Fibroblast of skin of back (primary cell): Measurements from ENCODE around the gene CYB5R3.
"Not testable (repeated sequence)": the region's sequence is repeated elsewhere in the genome, so short reads cannot be mapped to it uniquely, and the experiment has no call there.

Source experiments
- DNase-seq: peaks from one replicate; pipeline ENCODE4 v3.0.0-alpha.2; 2013

The CYB5R3 gene

DNA sequence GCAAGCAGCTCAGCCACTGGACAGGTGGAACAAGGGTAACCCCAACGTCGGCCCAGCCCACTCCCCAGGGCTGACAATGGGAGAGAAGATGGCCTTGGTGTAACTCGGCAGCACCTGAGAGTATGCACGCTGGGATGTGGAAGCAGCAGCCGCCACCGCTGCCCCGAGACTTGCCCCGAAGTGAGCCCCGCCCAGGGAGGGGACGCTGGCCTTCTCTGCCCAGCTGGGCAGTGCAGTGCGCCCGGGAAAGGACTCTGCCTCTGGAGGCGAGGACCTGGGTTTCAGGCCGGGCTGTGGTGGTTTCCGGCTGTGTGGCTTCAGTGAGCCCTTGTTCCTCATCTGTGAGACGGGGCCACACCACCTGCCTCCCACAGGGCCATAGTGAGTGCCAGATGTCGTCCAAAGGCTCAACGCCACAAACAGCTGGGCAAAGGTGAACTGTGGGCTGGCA is 25.9 kb downstream of the CYB5R3 start:
- no peak for DNase-seq

DNA sequence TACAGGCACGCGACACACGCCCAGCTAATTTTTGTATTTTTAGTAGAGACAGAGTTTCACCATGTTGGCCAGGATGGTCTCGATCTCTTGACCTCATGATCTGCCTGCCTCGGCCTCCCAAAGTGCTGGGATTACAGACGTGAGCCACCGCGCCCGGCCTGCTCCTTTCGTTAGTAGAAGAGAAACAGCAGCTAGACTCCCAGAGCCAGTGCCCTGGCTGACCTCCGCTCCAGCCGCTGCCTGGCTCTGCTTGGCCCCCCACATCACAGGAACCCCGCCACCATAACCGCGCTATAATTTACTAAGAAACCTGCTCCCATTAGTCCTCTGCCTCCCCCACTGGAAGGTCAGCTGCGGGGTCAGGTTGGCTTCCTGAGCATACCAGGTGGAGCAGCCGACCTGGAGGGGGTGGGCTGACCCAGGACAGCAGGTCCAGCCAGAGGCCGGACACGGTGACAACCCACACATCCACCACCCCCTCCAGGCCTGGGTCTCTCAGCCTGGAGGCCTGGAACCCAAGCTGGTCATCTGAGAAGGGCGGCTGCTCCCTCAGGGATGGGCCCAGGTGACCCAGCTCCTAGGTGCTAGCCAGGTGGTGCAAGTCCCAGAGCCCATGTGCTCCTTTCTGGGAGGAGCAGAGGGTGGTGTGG is 27.0 kb downstream of the CYB5R3 start:
- DNase-seq: no peak

DNA sequence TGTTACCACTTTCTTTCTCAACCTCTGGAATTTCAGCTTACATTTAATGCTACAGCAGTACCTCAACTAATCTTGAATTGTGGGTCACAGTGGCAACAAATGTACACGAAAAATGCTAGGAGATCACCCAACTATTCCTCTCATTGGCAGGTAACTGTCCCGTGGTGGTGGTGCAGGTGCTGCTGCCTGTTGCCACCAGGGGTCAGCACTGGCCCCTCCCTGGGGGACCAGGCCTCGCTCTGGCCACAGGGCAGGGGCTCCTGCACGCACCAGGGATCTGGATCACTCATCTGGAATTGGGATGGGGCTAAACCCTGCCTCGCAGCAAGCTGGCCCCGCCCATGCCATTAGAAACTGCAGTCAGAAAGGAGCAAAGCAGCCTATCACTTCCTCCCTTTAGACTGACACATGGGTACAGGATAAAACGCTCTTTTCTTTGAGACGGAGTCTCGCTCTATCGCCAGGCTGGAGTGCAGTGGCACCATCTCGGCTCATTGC is 27.6 kb downstream of the CYB5R3 start:
- DNase-seq: peak; percentile 86

DNA sequence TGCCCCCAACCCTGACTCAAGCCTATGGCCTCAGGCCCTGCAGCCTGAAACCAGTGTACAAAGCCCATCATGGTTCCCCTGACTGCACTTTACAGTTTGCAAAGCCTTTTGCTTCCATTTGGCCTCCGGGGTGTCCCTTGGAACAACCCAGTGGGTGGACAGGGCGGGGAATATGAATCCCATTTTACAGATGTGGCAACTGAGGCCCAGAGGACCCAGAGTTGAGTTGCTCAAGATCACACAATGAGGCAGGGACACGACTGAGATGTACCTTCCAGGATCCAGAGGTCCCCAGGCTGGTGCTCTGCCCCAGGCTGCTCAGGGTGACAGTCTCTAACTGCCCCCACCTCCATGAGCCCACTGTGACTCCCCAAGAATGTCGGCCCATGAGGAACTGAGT is 29.1 kb downstream of the CYB5R3 start:
- no peak for DNase-seq

DNA sequence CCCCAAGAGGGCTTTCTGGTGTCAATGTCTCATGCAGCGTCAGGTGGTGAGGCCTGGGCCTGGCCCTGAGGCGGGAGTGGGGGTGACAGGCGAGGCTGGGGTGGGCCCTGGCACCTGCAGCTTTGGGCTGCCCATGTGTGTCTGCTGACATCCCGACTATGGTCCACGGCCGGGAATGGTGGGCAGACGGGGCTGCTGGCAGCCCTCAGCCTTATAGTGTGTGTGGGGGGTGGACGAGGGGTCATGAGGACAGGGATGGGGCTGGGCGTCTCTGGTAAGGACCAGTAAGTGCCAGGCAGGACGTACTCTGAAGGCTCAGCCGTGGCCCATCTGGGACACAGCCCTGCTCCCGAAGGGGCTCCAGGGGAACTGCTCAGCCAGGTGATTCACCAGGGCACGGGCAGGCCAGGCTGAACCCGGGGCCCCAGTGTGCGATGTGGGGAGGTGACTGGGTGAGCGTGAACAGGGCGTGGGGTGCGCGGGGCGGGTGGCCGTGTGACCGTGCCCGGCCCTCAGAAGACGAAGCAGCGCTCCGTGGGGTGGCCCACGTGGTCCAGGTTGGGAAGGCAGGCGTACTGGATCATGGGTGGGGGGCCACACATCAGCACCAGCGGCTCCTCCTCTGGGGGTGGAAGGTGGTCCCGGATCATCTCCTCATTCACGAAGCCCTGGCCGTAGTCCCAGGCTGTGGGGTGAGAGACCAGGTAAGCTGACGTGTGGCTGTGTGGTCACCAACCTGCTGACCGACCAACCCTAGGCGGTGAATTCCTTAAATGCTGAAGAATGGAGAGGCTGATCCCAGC is 29.7 kb downstream of the CYB5R3 start:
- DNase-seq: no peak

DNA sequence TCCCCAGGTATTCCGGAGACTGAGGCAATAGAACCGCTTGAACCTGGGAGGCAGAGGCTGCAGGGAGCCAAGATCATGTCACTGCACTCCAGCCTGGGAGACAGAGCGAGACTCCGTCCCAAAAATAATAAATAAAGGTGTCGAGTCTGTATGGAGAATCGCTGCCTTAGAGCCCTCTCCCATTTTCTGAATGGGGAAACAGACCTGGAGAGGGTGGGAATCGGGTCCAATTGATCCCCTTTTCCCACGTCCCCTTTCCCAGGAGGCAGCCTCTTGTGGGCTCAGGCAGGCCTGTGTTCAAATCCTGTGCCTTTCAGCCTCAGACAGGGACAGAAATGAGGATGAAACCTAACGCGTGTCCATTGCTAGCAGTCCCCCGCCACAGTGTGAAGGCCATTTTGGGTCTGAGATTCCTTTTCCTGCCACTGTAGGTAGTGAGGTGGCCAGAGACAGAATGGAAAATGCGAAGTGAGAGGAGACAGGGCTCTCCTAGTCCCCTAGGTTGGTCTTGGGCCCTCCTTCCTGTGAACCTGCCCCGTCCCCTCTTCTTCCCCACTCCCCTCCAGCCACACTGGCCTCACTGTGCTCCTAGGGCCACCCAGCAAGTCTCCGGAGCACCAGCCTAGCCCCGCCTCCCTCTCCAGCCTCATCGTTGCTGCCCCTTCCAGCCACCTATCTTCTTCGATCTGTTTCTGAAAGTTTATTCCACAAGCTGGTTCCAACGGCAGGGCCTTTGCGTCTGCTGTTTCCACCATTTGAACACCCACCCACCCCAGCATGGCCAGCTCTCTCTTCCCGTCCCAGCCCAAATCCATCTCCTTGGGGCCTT is 31.8 kb downstream of the CYB5R3 start:
- DNase-seq: no peak

DNA sequence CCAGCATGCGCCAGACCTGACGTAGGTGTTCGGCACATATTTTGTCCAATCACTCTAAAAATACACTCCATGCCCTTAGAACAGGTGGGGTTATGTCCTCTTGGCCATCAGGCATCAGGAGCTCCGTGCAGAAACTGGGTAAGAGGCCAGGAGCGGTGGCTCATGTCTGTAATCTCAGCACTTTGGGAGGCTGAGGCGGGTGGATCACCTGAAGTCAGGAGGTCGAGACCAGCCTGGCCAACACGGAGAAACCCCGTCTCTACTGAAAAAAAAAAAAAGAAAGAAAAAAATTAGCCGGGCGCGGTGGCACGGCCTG is 33.4 kb downstream of the CYB5R3 start:
- not testable (repeated sequence) for DNase-seq

DNA sequence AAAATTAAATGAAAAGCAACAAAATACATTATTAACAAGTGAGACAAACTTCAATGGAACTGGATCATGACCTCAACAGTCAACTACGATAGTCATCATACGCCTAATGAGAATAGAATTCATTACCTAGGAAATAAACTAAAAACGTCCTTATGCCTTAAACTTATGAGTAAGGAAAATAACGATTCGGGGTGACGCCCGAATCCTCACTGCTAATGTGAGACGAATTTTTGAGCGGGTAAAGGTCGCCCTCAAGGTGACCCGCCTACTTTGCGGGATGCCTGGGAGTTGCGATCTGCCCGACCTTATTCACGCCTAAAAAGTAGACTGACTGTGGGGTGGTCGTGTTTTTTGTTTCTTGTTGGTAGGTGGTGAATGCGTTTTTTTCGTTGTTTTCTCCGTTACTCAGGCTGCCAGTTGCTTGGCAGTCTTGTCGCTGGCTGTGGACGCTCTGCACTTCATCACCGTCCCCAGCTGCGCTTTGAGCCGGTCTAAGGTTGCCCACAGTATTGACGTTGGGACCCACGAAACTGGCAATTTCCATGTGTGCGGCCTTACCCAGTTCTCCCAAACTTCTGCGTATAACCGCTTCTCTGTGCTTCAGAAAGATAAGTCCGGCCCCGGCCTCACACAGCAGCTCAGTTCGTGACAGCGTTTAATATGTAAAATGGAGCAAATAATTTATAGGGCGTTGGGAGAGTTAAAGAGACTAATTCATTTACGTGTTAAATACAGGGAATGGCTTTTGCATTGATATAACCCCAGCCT is 33.9 kb downstream of the CYB5R3 start:
- peak; percentile 99 for DNase-seq

DNA sequence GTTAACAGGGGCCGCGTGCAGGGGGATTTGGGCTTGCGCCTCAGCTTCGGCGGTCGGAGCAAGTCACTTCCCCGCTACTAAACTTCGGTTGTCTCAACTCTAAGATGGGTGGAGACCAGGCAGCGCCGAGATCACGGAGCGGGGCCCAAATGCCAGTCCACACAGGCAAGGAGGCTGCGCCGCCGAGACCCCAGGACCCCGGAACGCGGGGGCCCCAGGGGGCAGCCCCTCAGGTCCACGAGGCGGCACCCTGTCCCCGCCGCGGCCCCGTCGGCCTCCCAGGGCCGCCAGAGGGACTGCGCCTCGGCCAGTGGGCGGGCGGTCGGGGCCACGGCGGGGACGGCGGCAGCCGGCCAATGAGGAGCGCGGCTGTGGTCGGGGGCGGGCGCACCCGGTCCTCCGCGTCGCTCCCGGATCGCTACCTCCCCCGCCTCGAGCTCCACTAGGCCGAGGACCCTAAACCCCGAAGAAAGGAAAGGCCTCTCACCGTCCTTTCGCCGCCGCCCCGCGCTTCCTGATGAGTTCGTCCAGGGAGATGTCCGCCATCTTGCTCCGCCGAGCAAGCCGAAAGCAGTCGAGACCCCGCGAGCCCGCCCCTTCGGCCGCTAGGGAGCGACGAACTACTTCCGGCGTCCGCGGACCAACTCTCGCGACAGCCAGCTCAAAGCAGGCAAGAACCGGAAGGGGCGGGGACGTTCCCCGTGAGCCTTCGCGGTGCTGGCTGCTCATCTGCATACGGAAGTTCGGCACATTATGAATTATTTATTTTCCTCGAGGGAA is 34.7 kb downstream of the CYB5R3 start, which contains the start of gene POLDIP3:
TSS of gene POLDIP3 (minus strand) at position 572 of the 780 bp plus-strand sequence. CDS start at position 546, 26 bp downstream.
- DNase-seq: peak; percentile 96

DNA sequence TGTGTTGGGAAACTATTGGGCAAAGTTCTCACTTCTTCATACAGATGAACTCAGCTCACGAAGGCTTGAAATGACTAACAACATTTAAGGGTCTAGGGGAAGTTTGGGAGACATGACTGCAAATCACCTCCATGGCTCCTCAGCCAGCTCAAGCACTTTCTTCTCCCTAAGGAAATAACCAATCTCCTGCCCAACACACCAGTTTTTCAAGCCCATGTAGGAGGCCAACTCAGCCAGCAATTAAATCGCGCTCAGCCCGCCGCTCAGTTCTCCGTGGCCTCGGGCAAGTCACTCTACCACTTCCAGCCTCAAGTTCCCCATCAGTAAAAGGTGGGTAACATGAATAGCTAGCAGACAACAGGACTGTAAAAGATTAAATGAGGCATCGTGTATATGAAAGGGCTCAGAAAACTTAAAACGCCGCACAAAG is 35.3 kb downstream of the CYB5R3 start:
- DNase-seq: no peak

DNA sequence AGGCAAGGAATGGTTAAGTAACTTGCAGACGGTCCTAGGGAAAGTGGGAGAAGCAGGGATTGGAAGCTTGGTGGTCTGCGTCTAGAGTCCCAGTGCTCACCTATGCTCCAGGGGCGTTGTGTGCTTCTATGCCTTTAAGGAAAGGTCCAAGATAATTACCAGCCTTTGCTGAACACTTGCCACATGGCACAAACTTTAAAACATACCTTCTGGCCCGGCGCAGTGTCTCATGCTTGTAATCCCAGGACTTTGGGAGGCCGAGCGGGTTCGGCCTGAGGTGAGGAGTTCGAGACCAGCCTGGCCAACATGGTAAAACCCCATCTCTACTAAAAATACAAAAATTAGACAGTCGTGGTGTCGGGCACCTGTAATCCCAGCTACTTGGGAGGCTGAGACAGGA is 36.9 kb downstream of the CYB5R3 start:
- DNase-seq: no peak

DNA sequence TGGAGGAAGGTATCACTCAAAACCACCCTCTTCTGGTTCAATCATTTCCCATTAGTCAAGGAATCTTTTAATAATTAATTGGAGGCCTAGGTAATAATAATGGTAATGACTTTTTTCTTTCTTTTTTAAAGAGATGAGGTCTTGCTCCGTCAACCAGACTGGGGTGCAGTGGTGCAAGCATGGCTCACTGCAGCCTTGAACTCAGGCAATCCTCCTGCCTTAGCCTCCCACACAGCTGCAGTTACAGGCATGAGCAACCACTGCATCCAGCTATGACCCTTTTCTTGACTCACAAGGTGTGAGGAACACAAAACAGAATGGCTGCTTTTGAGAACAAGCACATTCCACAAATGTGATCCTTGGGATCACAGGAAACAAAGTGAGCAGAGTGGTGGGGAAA is 38.1 kb downstream of the CYB5R3 start:
- DNase-seq: no peak

DNA sequence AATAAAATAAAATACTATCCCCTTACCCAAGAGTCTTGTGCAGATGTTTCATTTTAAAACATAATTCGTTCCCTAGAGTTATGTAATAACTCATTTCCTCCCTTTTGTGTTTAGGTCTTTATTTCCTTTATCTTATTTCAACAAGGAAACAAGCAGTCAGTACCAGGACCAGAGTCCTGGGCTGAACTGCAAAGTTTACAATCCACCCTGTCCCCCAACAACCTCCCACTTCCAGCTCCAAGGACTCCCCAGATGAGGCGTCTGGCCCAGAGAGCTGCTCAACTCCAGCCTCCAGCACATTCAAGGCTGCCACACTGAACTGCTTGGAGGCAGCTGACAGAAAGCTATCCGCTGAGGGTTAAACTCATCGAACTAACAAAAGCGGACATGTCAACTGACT is 39.0 kb downstream of the CYB5R3 start:
- DNase-seq: no peak

DNA sequence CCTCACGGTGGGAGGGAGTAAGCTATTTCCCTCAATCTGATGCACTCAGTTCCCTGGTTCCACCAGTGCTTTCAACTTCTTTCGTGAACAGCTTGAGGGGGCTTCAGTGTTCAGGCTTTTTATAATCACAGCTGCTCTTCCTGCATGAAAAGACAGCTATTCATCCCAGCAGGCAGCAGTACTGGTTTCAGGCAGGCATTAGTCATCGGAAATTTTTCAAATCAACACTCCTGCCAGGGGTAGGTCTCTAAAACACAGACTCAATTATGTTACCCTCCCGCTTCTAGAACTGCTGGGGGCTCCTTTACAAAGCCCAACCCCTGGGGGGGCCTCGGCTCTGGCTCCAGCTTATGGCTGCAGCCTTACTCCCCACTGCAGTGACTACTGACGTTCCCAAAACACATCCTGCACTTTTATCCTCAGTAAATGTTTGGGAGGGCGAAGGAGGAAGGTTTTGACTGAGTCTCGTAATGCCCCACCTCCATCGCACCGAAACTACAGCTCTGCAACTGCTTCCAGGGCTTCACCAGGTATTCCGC is 40.3 kb downstream of the CYB5R3 start:
- peak; percentile 75 for DNase-seq

DNA sequence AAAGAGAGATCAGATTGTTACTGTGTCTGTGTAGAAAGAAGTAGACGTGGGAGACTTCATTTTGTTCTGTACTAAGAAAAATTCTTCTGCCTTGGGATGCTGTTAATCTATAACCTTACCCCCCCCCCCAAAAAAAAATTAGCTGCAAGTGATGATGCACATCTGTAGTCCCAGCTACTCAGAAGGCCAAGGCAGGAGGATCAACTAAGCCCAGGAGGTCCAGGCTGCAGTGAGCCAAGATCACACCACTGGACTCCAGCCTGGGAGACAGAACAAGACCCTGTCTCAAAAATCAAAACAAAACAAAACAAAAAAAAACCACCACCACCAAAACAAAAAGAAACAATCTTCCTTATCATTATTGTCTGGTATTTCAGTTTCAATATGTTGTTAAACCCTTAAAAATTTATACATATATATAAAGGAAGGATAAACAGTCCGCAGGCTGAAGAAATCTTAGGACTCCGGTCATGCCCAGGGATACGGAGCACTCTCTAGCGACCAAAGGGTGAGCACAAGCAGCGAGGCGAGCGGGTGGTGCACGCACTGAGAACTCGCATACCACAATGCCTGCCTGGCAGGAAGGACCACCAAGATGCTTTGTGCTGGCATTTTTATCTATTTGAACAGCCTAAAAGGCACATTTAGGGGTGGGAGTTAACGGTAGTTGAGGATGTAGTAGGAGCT is 40.9 kb downstream of the CYB5R3 start:
- no peak for DNase-seq

DNA sequence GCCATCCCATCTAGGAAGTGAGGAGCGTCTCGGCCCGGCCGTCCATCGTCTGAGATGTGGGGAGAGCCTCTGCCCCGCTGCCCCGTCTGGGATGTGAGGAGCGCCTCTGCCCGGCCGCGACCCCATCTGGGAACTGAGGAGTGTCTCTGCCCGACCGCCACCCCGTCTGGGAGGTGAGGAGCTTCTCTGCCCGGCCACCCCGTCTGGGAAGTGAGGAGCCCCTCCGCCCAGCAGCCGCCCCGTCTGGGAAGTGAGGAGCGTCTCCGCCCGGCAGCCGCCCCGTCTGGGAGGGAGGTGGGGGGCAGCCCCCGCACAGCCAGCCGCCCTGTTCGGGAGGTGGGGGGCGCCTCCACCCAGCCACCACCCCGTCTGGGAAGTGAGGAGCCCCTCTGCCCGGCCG is 41.6 kb downstream of the CYB5R3 start:
- DNase-seq: not testable (repeated sequence)

DNA sequence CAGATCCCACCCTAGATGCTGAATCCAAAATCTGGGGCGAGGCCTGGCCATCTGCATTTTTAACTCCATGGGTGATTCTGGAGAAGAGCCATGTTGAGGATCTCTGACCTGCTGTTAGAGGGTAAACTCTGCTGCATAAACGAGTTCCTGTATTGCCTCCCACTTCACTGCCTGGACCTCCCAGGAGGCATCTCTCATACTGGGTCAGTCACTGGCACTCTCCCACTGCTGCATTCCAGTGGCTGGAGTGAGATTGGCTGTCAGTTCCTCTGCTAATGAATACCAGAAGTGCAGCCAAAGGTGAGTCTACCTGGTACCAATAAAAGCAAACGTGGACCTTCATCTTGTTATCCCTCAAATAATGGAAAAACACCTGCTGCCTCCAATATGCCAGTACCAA is 44.8 kb downstream of the CYB5R3 start:
- DNase-seq: peak; percentile 28

DNA sequence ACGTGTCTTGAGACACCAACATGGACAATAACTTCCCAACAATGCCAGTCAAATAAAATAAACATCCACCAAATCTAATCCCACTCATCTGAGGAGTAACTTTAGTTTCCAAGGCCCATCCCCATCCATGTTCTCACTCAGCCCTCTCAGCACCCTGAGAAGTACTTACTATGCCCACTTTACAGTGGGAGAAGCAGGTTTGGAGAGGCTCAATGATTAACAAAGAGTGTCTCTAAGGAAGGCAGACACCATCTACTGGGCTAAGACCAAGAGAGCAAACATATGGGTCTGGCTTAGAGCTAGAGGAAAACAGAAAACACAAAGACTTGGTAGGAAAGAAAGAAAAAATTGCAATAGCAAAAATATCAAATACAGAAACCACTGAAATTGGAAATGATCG is 45.8 kb downstream of the CYB5R3 start:
- no peak for DNase-seq

DNA sequence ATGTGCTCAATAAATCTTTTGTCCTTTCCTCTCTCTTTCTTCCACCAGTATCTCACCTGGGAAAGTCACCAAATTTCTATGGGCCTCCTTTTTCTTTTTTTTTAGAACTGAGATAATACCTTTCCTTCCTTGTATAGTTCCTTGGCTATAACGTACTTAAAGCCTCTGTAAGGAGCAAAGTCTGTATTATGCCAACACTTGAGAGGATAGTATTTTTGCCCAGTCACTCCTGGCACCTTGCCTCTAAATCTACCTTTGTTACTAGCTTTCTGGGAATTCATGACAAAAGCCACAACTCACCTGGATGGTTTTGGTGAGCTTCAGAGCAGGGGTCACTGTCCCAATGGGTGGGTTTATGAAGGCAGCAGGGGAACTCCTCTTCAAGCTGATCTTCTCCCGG is 46.7 kb downstream of the CYB5R3 start:
- no peak for DNase-seq

DNA sequence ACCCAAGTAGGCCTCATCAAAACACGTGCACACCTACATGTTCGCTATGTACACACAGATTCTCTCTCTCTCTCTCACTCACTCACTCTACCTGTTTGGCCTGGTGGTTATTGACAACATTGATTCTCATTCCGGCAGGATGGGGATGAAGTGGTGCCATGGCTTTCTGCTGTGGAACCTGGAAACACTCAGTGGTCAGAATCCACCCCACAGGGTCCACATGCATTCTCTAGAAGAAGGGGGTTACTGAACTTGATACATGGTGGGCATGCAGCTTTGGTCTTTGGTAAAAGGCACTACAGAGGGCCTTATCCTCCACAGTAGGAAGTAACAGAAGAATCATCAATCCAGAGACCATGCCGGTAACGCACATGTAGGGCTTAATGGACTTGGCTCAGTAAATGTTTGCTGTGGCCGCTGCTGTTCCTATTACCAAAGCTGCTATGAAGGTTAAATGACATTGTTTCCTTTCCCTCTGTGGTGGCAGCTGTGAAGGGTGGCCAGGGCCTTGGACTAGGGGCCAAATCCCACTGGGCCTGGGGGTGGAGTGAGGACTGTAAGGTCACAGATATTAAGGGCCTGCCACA is 47.2 kb downstream of the CYB5R3 start:
- DNase-seq: no peak
